ENCODE data around the gene GLI3. TPM values are rescaled to one million over a fixed set of nuclear protein-coding genes. Genes with fewer than 3 reads are reported as not detected.

GLI3 gene
- total and polyA plus RNA-seq, 2 of the 8 experiments (the other 6 are each of a cell fraction or from before 2014, with no cell fraction given), result 8.0 to 31.1 TPM

DNA sequence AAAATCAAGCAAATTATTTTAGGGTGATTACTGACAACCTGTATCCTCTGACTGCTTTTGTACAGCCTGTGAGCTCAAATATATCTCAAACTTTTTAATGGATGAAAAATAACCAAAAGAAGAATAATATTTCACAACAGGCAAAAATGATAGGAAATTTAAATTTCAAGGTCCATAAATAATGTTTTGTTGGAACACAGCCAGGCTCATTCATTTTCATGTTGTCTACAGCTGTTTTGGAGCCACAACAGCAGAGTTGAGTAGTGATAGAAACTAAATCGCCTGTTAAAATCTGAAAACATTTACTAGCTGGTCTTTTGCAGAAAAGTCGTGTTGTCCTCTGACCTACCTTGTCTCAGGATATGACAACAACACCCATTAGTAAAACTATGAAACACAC, 75.9 kb downstream of the GLI3 start:
- Histone ChIP-seq H3K79me2 (ENCODE audit: control insufficient read depth in 1 of 2, insufficient read depth in 2 of 2, low read length in 2 of 2) (no peaks in the 10 kb centered on the region; a peak in 1 of 4 replicates), H2BK15ac (ENCODE audit: low read length) (no peak overlapping the region), H3K23ac (ENCODE audit: insufficient read length) (no peak overlapping the region), H3K23me2 (ENCODE audit: low read depth, low read length) (no peaks in the 10 kb centered on the region), H3K18ac (ENCODE audit: extremely low read depth, low read length) (no peak overlapping the region), H2AFZ (ENCODE audit: low read length) (no peak overlapping the region), H3K4me2 (ENCODE audit: insufficient read depth in 1 of 2, low read depth in 2 of 2, low read length in 2 of 2) (no peak overlapping the region), H3K27ac (ENCODE audit: low read depth, low read length) (no peak overlapping the region), H3K36me3 (ENCODE audit: control insufficient read depth in 2 of 4, insufficient read depth in 4 of 4, low read length in 3 of 4) (no peaks in the 10 kb centered on the region), H2BK20ac (ENCODE audit: low read length) (no peak overlapping the region), H3K79me1 (ENCODE audit: low read depth, low read length) (no peaks in the 10 kb centered on the region), H3K9me3 (ENCODE audit: insufficient read depth in 2 of 2, low read depth in 1 of 2, low read length in 1 of 2) (no peaks in the 10 kb centered on the region), H2BK5ac (ENCODE audit: low read depth, low read length) (no peak overlapping the region), H2BK120ac (replicated peaks; ENCODE audit: low read depth, low read length) (no peak overlapping the region), H3K4me1 (replicated peaks in 1 of 4; ENCODE audit: control insufficient read depth in 3 of 4, insufficient read depth in 4 of 4, low read length in 3 of 4) (peaks cover 0 to 4% (median 0%) of the 10 kb centered on the region in 4 experiments; a peak in 1 of 7 replicates), H3K14ac (ENCODE audit: insufficient read length) (no peak overlapping the region), H4K20me1 (replicated peaks in 1 of 2; ENCODE audit: control insufficient read depth in 1 of 2, insufficient read depth in 2 of 2, low read length in 2 of 2) (peaks cover 0 to 2% of the 10 kb centered on the region in 2 experiments), H3K56ac (replicated peaks; ENCODE audit: insufficient read length, low read depth, low read length) (no peak overlapping the region), H2BK12ac (ENCODE audit: low read depth, low read length) (no peak overlapping the region), H3K4ac (replicated peaks; ENCODE audit: insufficient read length, low read depth, low read length) (no peak overlapping the region), H4K5ac (ENCODE audit: insufficient read length, low read depth, low read length) (no peak overlapping the region), H4K8ac (ENCODE audit: extremely low read depth, insufficient read depth, low read length) (no peak overlapping the region), H2AK5ac (ENCODE audit: low read depth, low read length) (no peak overlapping the region), H3K4me3 (ENCODE audit: extremely low read depth in 1 of 4, insufficient read depth in 2 of 4, low read depth in 3 of 4, low read length in 4 of 4) (no peak overlapping the region), H4K91ac (replicated peaks; ENCODE audit: insufficient read length, low read length) (no peak overlapping the region), H3K9ac (replicated peaks in 1 of 4; ENCODE audit: extremely low read depth in 1 of 4, low read depth in 3 of 4, low read length in 3 of 4) (no peak overlapping the region), H3K27me3 (replicated peaks in 1 of 4; ENCODE audit: control insufficient read depth in 3 of 4, extremely low read depth in 1 of 4, insufficient read depth in 3 of 4, low read length in 3 of 4) (no peaks in the 10 kb centered on the region)
- CTCF ChIA-PET (ENCODE audit: partially characterized antibody), result no interaction called here
- 77% methylated on average over 2 of the region's 2 CpGs; no CpG with 5 or more reads in 1 of the 2 experiments for WGBS, 2 experiments (ENCODE audit: extremely low coverage in 1 of 2, insufficient coverage in 1 of 2, insufficient read length in 1 of 2, insufficient replicate concordance in 2 of 2, low coverage in 1 of 2, low lambda C conversion rate in 2 of 2, missing lambda C conversion rate in 1 of 2)
- TF ChIP-seq KDM5A (IDR thresholded peaks at IDR 0.05; ENCODE audit: low read length), result no peak
- TF ChIP-seq TCF12 (IDR thresholded peaks at IDR 0.05; ENCODE audit: low read depth, low read length), result no peak
- TF ChIP-seq TBP (IDR thresholded peaks at IDR 0.05; ENCODE audit: low read depth, low read length), result no peak
- no peak for TF ChIP-seq TAF7 (optimal IDR thresholded peaks at IDR 0.05; ENCODE audit: borderline replicate concordance, low read depth, low read length)
- TF ChIP-seq, protein P1, sequence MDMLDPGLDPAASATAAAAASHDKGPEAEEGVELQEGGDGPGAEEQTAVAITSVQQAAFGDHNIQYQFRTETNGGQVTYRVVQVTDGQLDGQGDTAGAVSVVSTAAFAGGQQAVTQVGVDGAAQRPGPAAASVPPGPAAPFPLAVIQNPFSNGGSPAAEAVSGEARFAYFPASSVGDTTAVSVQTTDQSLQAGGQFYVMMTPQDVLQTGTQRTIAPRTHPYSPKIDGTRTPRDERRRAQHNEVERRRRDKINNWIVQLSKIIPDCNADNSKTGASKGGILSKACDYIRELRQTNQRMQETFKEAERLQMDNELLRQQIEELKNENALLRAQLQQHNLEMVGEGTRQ (IDR thresholded peaks at IDR 0.05; ENCODE audit: low read length), result no peak
- TF ChIP-seq JUN (IDR thresholded peaks at IDR 0.05; ENCODE audit: low read depth, low read length), result no peak
- POLR2A ChIA-PET (ENCODE audit: partially characterized antibody), result no interaction called here
- no peak for FAIRE-seq
- no peak for DNase-seq (ENCODE audit: low read depth in 1 of 2, low spot score in 2 of 2)
